ENCODE data around the gene PTPRB.
A peak's percentile ranks its signal among the peaks of the same experiment; 100 is the strongest.

Gene PTPRB

DNA sequence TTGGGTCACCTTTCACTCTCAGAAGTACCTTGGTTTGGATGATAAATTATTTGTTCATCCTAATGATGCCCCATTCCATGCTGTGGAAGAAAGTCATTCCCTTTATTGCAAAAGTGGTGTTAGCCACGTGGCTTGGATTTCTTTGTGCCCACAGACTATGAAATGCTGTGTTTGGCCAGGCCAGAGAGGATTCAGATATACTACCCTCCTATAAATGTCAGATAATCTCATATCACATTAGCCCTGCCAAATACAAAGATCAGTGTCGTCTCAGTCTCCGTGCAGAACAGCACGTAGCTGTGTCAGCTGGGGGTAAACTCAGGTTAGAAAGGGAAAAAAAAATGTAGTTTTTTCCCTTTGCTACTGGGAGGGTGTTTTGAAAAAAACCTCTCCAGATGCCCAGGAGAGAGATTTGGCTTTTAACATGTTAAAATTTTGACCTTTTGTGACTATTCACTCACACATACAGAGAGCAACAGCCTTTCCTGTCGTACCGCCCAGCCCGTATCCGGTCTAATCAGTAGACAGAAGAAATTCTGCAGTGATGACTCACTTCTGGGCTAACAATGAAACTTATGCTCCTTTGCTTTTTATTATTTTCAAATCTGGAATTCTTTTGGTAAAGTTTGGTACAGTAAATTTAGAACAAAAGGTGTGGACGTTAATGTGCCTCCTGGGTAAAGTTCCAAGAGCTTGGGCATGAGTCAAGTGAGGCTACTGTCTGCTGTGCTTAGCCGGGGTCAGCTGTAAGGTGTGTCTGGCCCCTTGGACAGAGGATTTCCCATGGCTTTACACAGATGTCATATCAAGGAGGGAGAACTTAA is 8.5 kb upstream of the PTPRB start:
- peaks cover 0 to 4% (median 0%) of the 10 kb centered on the region in 5 donors for H3K27me3 ChIP-seq (ENCODE audit: control insufficient read depth in 5 of 5, insufficient read depth in 4 of 5, low read length in 5 of 5)
- H3K9me3 ChIP-seq (ENCODE audit: control insufficient read depth in 5 of 5, low read length in 5 of 5): no peaks in the 10 kb centered on the region
- peak overlapping the region in 1 of 5 donors; percentile 39 for H3K9ac ChIP-seq (ENCODE audit: low read length in 5 of 5)
- H3K27ac ChIP-seq (ENCODE audit: low read depth, low read length): peak overlapping the region; percentile 57
- H3K4me3 ChIP-seq (ENCODE audit: low read depth in 1 of 5, low read length in 5 of 5): peak overlapping the region in 2 of 5 donors; percentile 11 to 23
- no peaks in the 10 kb centered on the region for H3K36me3 ChIP-seq (ENCODE audit: control insufficient read depth in 5 of 5, insufficient read depth in 5 of 5, low read length in 5 of 5)
- peaks cover 0 to 48% (median 0%) of the 10 kb centered on the region in 5 donors for H3K4me1 ChIP-seq (ENCODE audit: control insufficient read depth in 5 of 5, insufficient read depth in 5 of 5, low read length in 5 of 5)

DNA sequence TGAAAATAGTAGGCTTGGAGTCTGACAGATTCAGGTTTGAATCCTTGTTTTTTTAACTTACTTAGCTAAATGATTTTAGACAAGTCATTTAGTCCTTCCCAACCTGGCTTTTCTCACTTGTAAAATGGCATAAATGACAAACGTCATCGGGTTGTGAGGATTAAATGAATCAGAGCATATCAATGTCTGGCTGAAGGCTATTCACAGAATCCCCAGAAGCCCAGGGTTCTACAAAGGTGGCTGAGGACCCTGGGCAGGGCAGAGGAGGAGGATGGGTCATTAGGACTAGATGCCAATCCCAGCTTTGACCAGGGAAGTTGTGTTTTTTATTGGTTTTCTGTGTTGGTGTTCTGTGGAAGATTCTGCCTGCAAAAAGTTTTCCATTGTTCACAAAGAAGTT is 7.6 kb upstream of the PTPRB start:
- Histone ChIP-seq H3K4me3 (ENCODE audit: low read depth in 1 of 5, low read length in 5 of 5) (no peak overlapping the region), H3K9ac (ENCODE audit: low read length in 5 of 5) (no peak overlapping the region), H3K4me1 (ENCODE audit: control insufficient read depth in 5 of 5, insufficient read depth in 5 of 5, low read length in 5 of 5) (peaks cover 0 to 48% (median 0%) of the 10 kb centered on the region in 5 donors), H3K27ac (ENCODE audit: low read depth, low read length) (no peak overlapping the region), H3K9me3 (ENCODE audit: control insufficient read depth in 5 of 5, low read length in 5 of 5) (no peaks in the 10 kb centered on the region), H3K27me3 (ENCODE audit: control insufficient read depth in 5 of 5, insufficient read depth in 4 of 5, low read length in 5 of 5) (peaks cover 0 to 4% (median 0%) of the 10 kb centered on the region in 5 donors), H3K36me3 (ENCODE audit: control insufficient read depth in 5 of 5, insufficient read depth in 5 of 5, low read length in 5 of 5) (no peaks in the 10 kb centered on the region)

DNA sequence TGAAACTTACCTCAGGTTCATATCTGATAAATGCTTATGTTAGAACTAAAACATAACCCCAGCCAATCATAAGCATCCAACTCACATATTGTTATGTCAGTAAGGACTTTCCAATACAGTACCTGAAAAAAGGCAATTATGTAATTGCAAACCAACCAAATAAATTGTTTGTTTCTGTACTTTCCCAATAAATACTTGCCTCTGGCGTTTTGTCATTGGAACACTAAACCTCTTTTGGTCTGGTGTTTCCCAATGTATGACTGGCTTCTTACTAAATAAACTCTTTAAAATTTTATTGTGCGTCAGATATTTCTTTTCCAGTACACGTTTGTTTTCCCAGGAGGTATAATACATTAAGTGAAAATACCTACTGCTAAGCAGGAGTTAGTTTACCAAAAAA is 6.7 kb upstream of the PTPRB start:
- H3K27ac ChIP-seq (ENCODE audit: low read depth, low read length): no peak overlapping the region
- no peaks in the 10 kb centered on the region for H3K9me3 ChIP-seq (ENCODE audit: control insufficient read depth in 5 of 5, low read length in 5 of 5)
- no peak overlapping the region for H3K4me3 ChIP-seq (ENCODE audit: low read depth in 1 of 5, low read length in 5 of 5)
- no peaks in the 10 kb centered on the region for H3K36me3 ChIP-seq (ENCODE audit: control insufficient read depth in 5 of 5, insufficient read depth in 5 of 5, low read length in 5 of 5)
- H3K4me1 ChIP-seq (ENCODE audit: control insufficient read depth in 5 of 5, insufficient read depth in 5 of 5, low read length in 5 of 5): peaks cover 0 to 42% (median 0%) of the 10 kb centered on the region in 5 donors
- peaks cover 0 to 4% (median 0%) of the 10 kb centered on the region in 5 donors for H3K27me3 ChIP-seq (ENCODE audit: control insufficient read depth in 5 of 5, insufficient read depth in 4 of 5, low read length in 5 of 5)
- no peak overlapping the region for H3K9ac ChIP-seq (ENCODE audit: low read length in 5 of 5)

DNA sequence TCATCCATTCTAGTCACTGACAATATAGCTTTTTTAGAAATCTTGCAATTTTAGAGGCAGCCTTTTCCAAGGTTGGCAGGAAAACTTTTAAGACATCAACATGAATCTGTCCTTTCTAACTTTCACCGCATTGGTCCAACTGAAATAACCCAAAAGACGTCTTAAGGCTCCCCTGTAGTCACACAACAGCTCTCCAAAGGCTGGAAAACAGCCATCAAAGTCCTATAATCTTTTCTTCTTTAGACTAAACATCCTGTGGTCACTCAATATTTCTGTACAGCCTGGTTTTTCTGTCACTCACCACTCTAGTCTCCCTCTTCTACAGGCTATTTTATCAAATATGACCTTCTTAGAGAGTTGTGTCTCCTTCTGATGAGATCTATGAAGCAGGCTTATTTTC is 4.5 kb upstream of the PTPRB start:
- H3K27ac ChIP-seq (ENCODE audit: low read depth, low read length): no peak overlapping the region
- no peaks in the 10 kb centered on the region for H3K36me3 ChIP-seq (ENCODE audit: control insufficient read depth in 5 of 5, insufficient read depth in 5 of 5, low read length in 5 of 5)
- peaks cover 0 to 24% (median 0%) of the 10 kb centered on the region in 5 donors for H3K4me1 ChIP-seq (ENCODE audit: control insufficient read depth in 5 of 5, insufficient read depth in 5 of 5, low read length in 5 of 5)
- H3K4me3 ChIP-seq (ENCODE audit: low read depth in 1 of 5, low read length in 5 of 5): no peak overlapping the region
- H3K9ac ChIP-seq (ENCODE audit: low read length in 5 of 5): no peak overlapping the region
- H3K27me3 ChIP-seq (ENCODE audit: control insufficient read depth in 5 of 5, insufficient read depth in 4 of 5, low read length in 5 of 5): peaks cover 0 to 4% (median 0%) of the 10 kb centered on the region in 5 donors
- no peaks in the 10 kb centered on the region for H3K9me3 ChIP-seq (ENCODE audit: control insufficient read depth in 5 of 5, low read length in 5 of 5)

DNA sequence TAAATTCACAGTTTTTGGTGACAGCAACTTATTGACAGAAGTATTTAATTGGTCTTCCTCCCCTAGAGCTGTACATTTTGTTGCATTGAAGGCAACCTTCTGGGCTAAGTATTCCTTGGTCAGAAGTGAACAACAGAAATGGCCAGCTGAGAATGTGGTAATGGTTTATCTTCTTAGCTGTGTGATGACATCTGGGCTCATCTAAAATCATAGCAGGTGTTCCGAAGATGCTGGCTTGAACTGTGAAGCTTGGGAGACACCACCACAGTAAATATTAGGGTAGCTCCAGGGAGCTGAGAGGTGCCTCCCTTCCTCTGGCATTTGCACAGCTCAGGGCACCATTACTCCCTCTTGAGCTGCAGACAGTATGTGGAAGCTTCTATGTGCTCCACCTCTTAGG is 3.7 kb upstream of the PTPRB start:
- Histone ChIP-seq H3K4me1 (ENCODE audit: control insufficient read depth in 5 of 5, insufficient read depth in 5 of 5, low read length in 5 of 5) (peaks cover 0 to 17% (median 0%) of the 10 kb centered on the region in 5 donors), H3K9me3 (ENCODE audit: control insufficient read depth in 5 of 5, low read length in 5 of 5) (no peaks in the 10 kb centered on the region), H3K27ac (ENCODE audit: low read depth, low read length) (no peak overlapping the region), H3K27me3 (ENCODE audit: control insufficient read depth in 5 of 5, insufficient read depth in 4 of 5, low read length in 5 of 5) (peaks cover 0 to 4% (median 0%) of the 10 kb centered on the region in 5 donors), H3K9ac (ENCODE audit: low read length in 5 of 5) (no peak overlapping the region), H3K36me3 (ENCODE audit: control insufficient read depth in 5 of 5, insufficient read depth in 5 of 5, low read length in 5 of 5) (no peaks in the 10 kb centered on the region), H3K4me3 (ENCODE audit: low read depth in 1 of 5, low read length in 5 of 5) (no peak overlapping the region)

DNA sequence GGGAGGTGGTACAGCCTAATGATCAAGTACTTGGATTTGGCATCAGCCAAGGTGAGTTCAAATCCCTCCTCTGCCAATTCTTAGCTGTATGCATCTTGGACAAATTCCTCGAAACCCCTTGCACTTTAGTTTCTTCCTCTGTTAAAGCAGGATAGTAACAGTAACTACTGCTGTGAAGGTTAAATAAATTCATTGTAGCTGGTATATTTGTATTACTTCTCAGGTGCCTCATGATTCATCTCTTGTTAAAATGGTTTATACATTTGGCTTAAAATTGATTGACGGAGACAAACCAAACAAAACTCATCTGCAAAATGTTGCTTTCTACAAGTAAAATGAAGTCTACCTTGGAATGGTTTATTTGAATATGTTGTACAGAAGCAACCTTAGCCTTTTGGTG is 2.3 kb upstream of the PTPRB start:
- Histone ChIP-seq H3K4me3 (ENCODE audit: low read depth in 1 of 5, low read length in 5 of 5) (no peak overlapping the region), H3K36me3 (ENCODE audit: control insufficient read depth in 5 of 5, insufficient read depth in 5 of 5, low read length in 5 of 5) (no peaks in the 10 kb centered on the region), H3K4me1 (ENCODE audit: control insufficient read depth in 5 of 5, insufficient read depth in 5 of 5, low read length in 5 of 5) (peaks cover 0 to 4% (median 0%) of the 10 kb centered on the region in 5 donors), H3K9me3 (ENCODE audit: control insufficient read depth in 5 of 5, low read length in 5 of 5) (no peaks in the 10 kb centered on the region), H3K27ac (ENCODE audit: low read depth, low read length) (no peak overlapping the region), H3K27me3 (ENCODE audit: control insufficient read depth in 5 of 5, insufficient read depth in 4 of 5, low read length in 5 of 5) (no peaks in the 10 kb centered on the region), H3K9ac (ENCODE audit: low read length in 5 of 5) (no peak overlapping the region)

DNA sequence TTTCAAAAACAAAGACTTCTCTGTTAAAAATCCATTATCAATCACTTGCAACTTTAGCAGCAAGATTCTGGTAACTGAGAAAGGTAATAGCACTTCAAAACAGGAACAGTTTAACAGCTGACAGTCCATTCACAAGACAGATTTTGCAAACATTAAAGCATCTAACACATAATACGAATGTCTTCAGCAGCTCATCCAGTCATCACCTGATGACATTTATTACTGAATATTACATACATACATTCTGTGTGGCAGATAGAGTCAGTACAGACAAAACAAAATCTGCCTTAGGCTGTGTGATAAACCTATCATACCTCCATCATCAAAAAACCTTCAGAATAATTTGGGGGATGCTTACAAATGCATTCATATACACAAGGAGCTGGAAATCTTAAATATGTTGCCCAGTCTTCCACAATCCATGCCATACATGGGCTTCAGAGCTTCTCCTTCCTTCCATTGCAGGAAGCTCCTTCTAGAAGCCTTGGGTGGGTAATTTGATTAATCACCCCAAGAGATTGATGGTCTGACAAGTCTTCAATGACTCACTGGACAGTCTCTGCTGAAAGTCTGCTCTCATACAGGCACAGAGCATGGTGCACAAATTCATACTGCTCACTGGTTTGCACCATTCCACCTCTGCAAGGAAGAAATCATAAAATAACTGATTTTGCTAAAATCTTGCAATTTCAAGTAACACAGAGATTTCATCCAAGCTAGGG is 1.6 kb upstream of the PTPRB start:
- Histone ChIP-seq H3K4me3 (ENCODE audit: low read depth in 1 of 5, low read length in 5 of 5) (no peak overlapping the region), H3K36me3 (ENCODE audit: control insufficient read depth in 5 of 5, insufficient read depth in 5 of 5, low read length in 5 of 5) (no peaks in the 10 kb centered on the region), H3K9me3 (ENCODE audit: control insufficient read depth in 5 of 5, low read length in 5 of 5) (no peaks in the 10 kb centered on the region), H3K27me3 (ENCODE audit: control insufficient read depth in 5 of 5, insufficient read depth in 4 of 5, low read length in 5 of 5) (no peaks in the 10 kb centered on the region), H3K9ac (ENCODE audit: low read length in 5 of 5) (no peak overlapping the region), H3K27ac (ENCODE audit: low read depth, low read length) (no peak overlapping the region), H3K4me1 (ENCODE audit: control insufficient read depth in 5 of 5, insufficient read depth in 5 of 5, low read length in 5 of 5) (no peaks in the 10 kb centered on the region)

DNA sequence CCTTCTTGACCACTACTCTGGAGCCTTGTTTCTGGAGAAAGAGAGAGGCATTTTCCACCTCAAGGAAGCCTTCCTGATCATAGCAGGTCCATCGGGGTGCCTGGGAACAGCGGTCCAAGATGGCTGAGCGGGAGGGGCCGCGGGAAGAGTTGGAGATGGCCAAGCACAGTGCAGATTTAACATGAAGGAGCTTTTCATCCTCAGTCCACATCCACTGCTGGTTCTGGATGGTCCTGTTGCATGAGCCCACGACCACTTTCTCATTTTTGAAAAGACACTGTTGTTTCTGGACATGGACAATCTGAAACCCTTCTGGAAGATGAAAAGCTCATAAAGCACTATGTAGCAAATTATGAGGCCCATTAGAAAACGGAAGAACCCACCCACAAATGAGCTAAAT is 1.5 kb downstream of the PTPRB start:
- Histone ChIP-seq H3K9me3 (ENCODE audit: control insufficient read depth in 5 of 5, low read length in 5 of 5) (no peaks in the 10 kb centered on the region), H3K4me3 (ENCODE audit: low read depth in 1 of 5, low read length in 5 of 5) (peak overlapping the region in 4 of 5 donors; percentile 31 to 76 (median 48)), H3K9ac (ENCODE audit: low read length in 5 of 5) (no peak overlapping the region), H3K4me1 (ENCODE audit: control insufficient read depth in 5 of 5, insufficient read depth in 5 of 5, low read length in 5 of 5) (no peaks in the 10 kb centered on the region), H3K27me3 (ENCODE audit: control insufficient read depth in 5 of 5, insufficient read depth in 4 of 5, low read length in 5 of 5) (no peaks in the 10 kb centered on the region), H3K36me3 (ENCODE audit: control insufficient read depth in 5 of 5, insufficient read depth in 5 of 5, low read length in 5 of 5) (no peaks in the 10 kb centered on the region), H3K27ac (ENCODE audit: low read depth, low read length) (no peak overlapping the region)

DNA sequence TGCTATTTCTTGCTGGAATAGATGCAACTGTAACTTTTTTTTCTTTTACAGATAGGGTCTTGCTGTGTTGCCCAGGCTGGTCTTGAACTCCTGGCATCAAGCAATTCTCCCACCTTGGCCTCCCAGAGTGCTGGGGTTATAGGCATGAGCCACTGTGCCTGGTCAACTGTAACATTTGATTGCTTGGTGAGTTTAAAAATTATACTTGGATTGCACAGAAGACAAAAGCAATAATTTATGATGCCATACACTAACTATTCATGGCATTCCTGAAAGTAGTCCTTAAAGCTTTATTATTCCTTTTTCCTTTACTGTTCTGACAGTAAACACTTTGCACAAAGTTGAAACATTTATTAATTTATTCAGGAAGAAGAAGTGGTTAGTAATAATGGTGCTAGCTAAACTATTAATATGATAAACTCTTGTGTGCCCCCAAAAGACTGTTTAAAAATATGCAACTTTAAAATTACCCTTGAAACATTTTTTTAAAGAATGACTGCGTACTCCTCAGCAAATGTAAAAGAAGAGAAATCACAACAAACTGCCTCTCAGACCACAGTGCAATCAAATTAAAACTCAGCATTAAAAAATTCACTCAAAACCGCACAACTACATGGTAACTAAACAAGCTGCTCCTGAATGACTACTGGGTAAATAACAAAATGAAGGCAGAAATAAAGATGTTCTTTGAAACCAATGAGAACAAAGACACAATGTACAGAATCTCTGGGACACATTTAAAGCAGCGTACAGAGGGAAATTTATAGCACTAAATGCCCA is 8.3 kb downstream of the PTPRB start:
- peaks cover 0 to 4% (median 0%) of the 10 kb centered on the region in 5 donors for H3K4me1 ChIP-seq (ENCODE audit: control insufficient read depth in 5 of 5, insufficient read depth in 5 of 5, low read length in 5 of 5)
- H3K9me3 ChIP-seq (ENCODE audit: control insufficient read depth in 5 of 5, low read length in 5 of 5): no peaks in the 10 kb centered on the region
- H3K27me3 ChIP-seq (ENCODE audit: control insufficient read depth in 5 of 5, insufficient read depth in 4 of 5, low read length in 5 of 5): no peaks in the 10 kb centered on the region
- no peaks in the 10 kb centered on the region for H3K36me3 ChIP-seq (ENCODE audit: control insufficient read depth in 5 of 5, insufficient read depth in 5 of 5, low read length in 5 of 5)
- H3K4me3 ChIP-seq (ENCODE audit: low read depth in 1 of 5, low read length in 5 of 5): no peak overlapping the region
- no peak overlapping the region for H3K9ac ChIP-seq (ENCODE audit: low read length in 5 of 5)
- no peak overlapping the region for H3K27ac ChIP-seq (ENCODE audit: low read depth, low read length)
